K562 (cell line): ENCODE measurements around the gene FAM174C. TPM values are rescaled to one million over a fixed set of nuclear protein-coding genes. Genes with fewer than 3 reads are reported as not detected.

ENCODE experiments used
- ASH1L ChIP-seq: fragments of 450-650 bp; IDR thresholded peaks from 2 replicates; pipeline ENCODE4 v1.6.1; 2018; ENCODE audit warnings: borderline replicate concordance, mild to moderate bottlenecking, low read depth; ENCODE audit not compliant: partially characterized antibody
- CBX1 ChIP-seq: sonication (generic); IDR thresholded peaks from 2 replicates; pipeline ENCODE4 v1.6.1; 2016; ENCODE audit warnings: antibody characterized with exemption, low read depth, mild to moderate bottlenecking
- DNMT1 ChIP-seq: fragments of 450-650 bp; IDR thresholded peaks from 2 replicates; pipeline ENCODE4 v1.6.1; 2016; ENCODE audit warnings: antibody characterized with exemption, mild to moderate bottlenecking
- EP400 ChIP-seq: fragments of 450-650 bp; IDR thresholded peaks from 2 replicates; pipeline ENCODE4 v1.6.1; 2017; ENCODE audit warnings: antibody characterized with exemption, mild to moderate bottlenecking, moderate library complexity
- ESRRB ChIP-seq: fragments of 250-450 bp; sonication (Bioruptor Pico); IDR thresholded peaks from 2 replicates; pipeline ENCODE4 v1.5.0; 2020; ENCODE audit warnings: mild to moderate bottlenecking, moderate library complexity, borderline replicate concordance
- FOS ChIP-seq: IDR thresholded peaks from 3 replicates; pipeline ENCODE4 v1.6.1; 2011; ENCODE audit not compliant: insufficient read length; ENCODE audit errors: extremely low read depth
- FOXM1 ChIP-seq, 2 experiments: fragments of 450-650 bp in 1 of 2; sonication (generic) in 1 of 2; formaldehyde crosslinking in 1 of 2; IDR thresholded peaks; 2 replicates each; pipeline versions ENCODE4 v1.6.1 to v1.9.0; 2017 to 2022; ENCODE audit warnings: low read depth in 2 of 2, mild to moderate bottlenecking in 2 of 2, missing genetic modification reagents in 1 of 2, moderate library complexity in 1 of 2
- HDAC8 ChIP-seq: fragments of 450-650 bp; IDR thresholded peaks from 2 replicates; pipeline ENCODE4 v1.6.1; 2016; ENCODE audit warnings: mild to moderate bottlenecking, missing genetic modification characterization, moderate library complexity, missing compliant biosample characterization
- HMGN3 ChIP-seq: IDR thresholded peaks from 2 replicates; pipeline ENCODE4 v1.6.1; 2011; ENCODE audit warnings: borderline replicate concordance, low read depth, mild to moderate bottlenecking, mixed read lengths, low read length; ENCODE audit not compliant: insufficient read length; ENCODE audit errors: extremely low read depth
- HNRNPH1 ChIP-seq: fragments of 200-400 bp; formaldehyde crosslinking; optimal IDR thresholded peaks from 2 replicates; pipeline ENCODE3; 2017; ENCODE audit warnings: low read depth, mild to moderate bottlenecking, low read length, moderate library complexity
- KDM4B ChIP-seq, 2 experiments: fragments of 450-650 bp in 1 of 2; sonication (generic) in 1 of 2; IDR thresholded peaks; 2 replicates each; pipeline ENCODE4 v1.6.1; 2016 to 2017; ENCODE audit warnings: borderline replicate concordance in 2 of 2, antibody characterized with exemption in 1 of 2, low read depth in 1 of 2, mild to moderate bottlenecking in 1 of 2
- NFE2L1 ChIP-seq: fragments of 450-650 bp; IDR thresholded peaks from 2 replicates; pipeline ENCODE4 v1.6.1; 2016; ENCODE audit warnings: missing genetic modification characterization, low read depth, mild to moderate bottlenecking, missing compliant biosample characterization, moderate library complexity, borderline replicate concordance
- NFIX ChIP-seq: fragments of 250-450 bp; sonication (Bioruptor Pico); IDR thresholded peaks from 2 replicates; pipeline ENCODE4 v1.4.0; 2020; ENCODE audit warnings: low read depth, mild to moderate bottlenecking, moderate library complexity
- RUNX1 ChIP-seq: sonication (generic); IDR thresholded peaks from 2 replicates; pipeline ENCODE4 v1.6.1; 2016; ENCODE audit warnings: antibody characterized with exemption, low read depth
- SMARCC2 ChIP-seq: fragments of 450-650 bp; IDR thresholded peaks from 2 replicates; pipeline ENCODE4 v1.6.1; 2017; ENCODE audit warnings: antibody characterized with exemption, moderate library complexity, mild to moderate bottlenecking, low read depth
- SRSF9 ChIP-seq: fragments of 200-400 bp; formaldehyde crosslinking; IDR thresholded peaks from 2 replicates; pipeline ENCODE4 v1.6.1; 2017; ENCODE audit warnings: low read depth, low read length, borderline replicate concordance
- STAG1 ChIP-seq: sonication (generic); formaldehyde crosslinking; IDR thresholded peaks from 2 replicates; pipeline ENCODE4 v1.5.0; 2020; ENCODE audit warnings: missing genetic modification reagents, borderline replicate concordance
- STAT6 ChIP-seq: sonication (generic); formaldehyde crosslinking; IDR thresholded peaks from 2 replicates; pipeline ENCODE4 v1.8.1; 2023; ENCODE audit warnings: mild to moderate bottlenecking, missing genetic modification reagents
- TAL1 ChIP-seq: fragments of 450-650 bp; IDR thresholded peaks from 2 replicates; pipeline ENCODE4 v1.6.1; 2016; ENCODE audit warnings: mild to moderate bottlenecking
- USF1 ChIP-seq: sonication (generic); formaldehyde crosslinking; IDR thresholded peaks from 2 replicates; pipeline ENCODE4 v1.9.0; 2022; ENCODE audit warnings: mild to moderate bottlenecking, missing genetic modification reagents
- ZKSCAN1 ChIP-seq: fragments of 150-350 bp; IDR thresholded peaks from 2 replicates; pipeline ENCODE4 v1.6.1; 2016; ENCODE audit warnings: low read depth, low read length
- ZNF23 ChIP-seq: fragments of 250-450 bp; sonication (Bioruptor Pico); IDR thresholded peaks from 2 replicates; pipeline ENCODE4 v1.4.0; 2020; ENCODE audit warnings: mild to moderate bottlenecking
- ZNF263 ChIP-seq: sonication (generic); formaldehyde crosslinking; IDR thresholded peaks from 2 replicates; pipeline ENCODE4 v1.8.0; 2022; ENCODE audit warnings: mild to moderate bottlenecking, missing genetic modification reagents, borderline replicate concordance
- ZNF449 ChIP-seq: fragments of 250-450 bp; sonication (Bioruptor Pico); IDR thresholded peaks from 2 replicates; pipeline ENCODE4 v1.8.0; 2022; ENCODE audit warnings: moderate library complexity, mild to moderate bottlenecking, inconsistent platforms
- ZNF76 ChIP-seq: fragments of 250-450 bp; sonication (Bioruptor Pico); IDR thresholded peaks from 2 replicates; pipeline ENCODE4 v1.4.0; 2020; ENCODE audit warnings: mild to moderate bottlenecking, moderate library complexity, borderline replicate concordance
- polyA plus RNA-seq, 8 experiments: library from polyadenylated mRNA; depleted of rRNA in 4 of 8; stranded (reverse) in 5 of 8; unstranded in 3 of 8; fragments of >200 nt; fragmentation: Nextera tagmentation in 2 of 8; fragmentation: Illumina TruSeq in 1 of 8; extraction: Ambion mirVana in 2 of 8; extraction: Trizol in 1 of 8; gene quantifications; 2 replicates each; pipeline versions ENCODE4 v1.2.1 to v1.2.3, GENCODE V29; 2011 to 2014; ENCODE audit warnings: inconsistent platforms in 1 of 8, missing spikeins in 1 of 8
- total RNA-seq, 7 experiments: library from RNA; depleted of rRNA in 6 of 7; stranded (reverse); fragments of >200 nt in 6 of 7; fragmentation: Illumina TruSeq in 2 of 7; extraction: Trizol in 2 of 7; gene quantifications; 2 replicates each; pipeline versions ENCODE4 v1.2.1 to v1.2.3, GENCODE V29; 2011 to 2021; ENCODE audit warnings: low replicate concordance in 1 of 7

FAM174C gene
- total and polyA plus RNA-seq, 9 of the 15 experiments (the other 6 are each of a cell fraction or from before 2014, with no cell fraction given): 0.66 to 89.6 (median 20.3) TPM

GRCh38 chr19:1266916-1267476 is 8.3 kb upstream of the FAM174C start (continued):
- TF ChIP-seq CBX1 (no peak), ZNF23 (CRISPR knock-in tag) (no peak), ZNF76 (CRISPR knock-in tag) (no peak), HMGN3 (peak; percentile 48), DNMT1 (no peak), ZKSCAN1 (no peak), FOXM1 (IDR thresholded peaks at IDR 0.05; ENCODE audit: low read depth) (no peak), FOXM1 (CRISPR knock-in tag; IDR thresholded peaks at IDR 0.05; ENCODE audit: low read depth) (0 out of 2 replicates have a peak, but pooled peaks have one; percentile 72), ZNF263 (no peak), ESRRB (CRISPR knock-in tag) (no peak), NFE2L1 (tag) (no peak), TAL1 (no peak), EP400 (no peak), ZNF449 (CRISPR knock-in tag) (no peak), STAT6 (CRISPR knock-in tag) (no peak), RUNX1 (no peak), FOS (no peak), HDAC8 (tag) (no peak), SRSF9 (no peak), NFIX (CRISPR knock-in tag) (no peak), KDM4B (IDR thresholded peaks at IDR 0.05; ENCODE audit: borderline replicate concordance in 2 of 2, low read depth in 1 of 2) (no peak), STAG1 (CRISPR knock-in tag) (peak; percentile 87), SMARCC2 (no peak), HNRNPH1 (no peak), USF1 (CRISPR knock-in tag) (no peak), ASH1L (no peak)
